NCI-H226 (cell line): ENCODE results near the gene SND1.

Experiments used
- DNase-seq: peaks from one replicate; pipeline ENCODE4 v3.0.0-alpha.2; 2015

SND1 gene

DNA sequence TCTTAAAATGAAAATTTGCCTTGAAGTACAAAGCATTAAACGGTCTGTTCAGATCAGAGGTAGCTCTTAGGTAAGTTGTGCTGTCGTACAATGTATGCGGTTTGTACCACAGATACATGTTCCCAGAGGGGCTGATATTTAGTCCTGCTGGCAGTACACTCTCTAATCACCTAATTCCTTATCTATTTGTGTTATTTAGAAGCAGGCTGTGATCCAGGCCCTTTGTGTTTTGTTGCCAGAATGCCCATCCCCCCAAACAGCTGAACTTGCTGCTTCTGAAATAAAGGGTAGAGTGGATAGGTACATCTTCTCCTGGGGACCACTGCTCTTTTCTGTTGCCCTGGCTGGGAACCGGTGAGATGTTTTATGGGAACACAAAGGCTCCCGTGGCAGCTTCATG lies 84.5 kb downstream of the SND1 start:
- no peak for DNase-seq

DNA sequence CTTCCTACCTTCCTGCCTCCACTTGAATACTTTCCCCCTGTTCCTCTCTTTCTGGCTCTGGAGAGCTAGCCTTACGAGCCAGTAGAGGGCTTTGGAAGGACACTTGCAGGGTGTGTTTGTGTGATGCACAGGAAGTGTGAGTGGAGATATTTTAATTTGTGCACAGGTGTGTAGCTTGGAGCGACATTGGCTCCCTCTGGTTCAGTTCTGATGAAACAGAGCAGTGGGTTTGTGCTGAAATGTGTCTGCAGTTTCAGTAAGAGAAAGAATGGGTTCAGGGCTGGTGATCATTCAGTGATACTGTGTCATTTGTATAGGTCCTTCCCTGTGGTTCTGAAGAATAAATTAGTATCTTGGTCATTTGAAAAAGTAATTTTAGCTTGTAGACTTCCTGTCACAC lies 86.9 kb downstream of the SND1 start:
- DNase-seq: no peak

DNA sequence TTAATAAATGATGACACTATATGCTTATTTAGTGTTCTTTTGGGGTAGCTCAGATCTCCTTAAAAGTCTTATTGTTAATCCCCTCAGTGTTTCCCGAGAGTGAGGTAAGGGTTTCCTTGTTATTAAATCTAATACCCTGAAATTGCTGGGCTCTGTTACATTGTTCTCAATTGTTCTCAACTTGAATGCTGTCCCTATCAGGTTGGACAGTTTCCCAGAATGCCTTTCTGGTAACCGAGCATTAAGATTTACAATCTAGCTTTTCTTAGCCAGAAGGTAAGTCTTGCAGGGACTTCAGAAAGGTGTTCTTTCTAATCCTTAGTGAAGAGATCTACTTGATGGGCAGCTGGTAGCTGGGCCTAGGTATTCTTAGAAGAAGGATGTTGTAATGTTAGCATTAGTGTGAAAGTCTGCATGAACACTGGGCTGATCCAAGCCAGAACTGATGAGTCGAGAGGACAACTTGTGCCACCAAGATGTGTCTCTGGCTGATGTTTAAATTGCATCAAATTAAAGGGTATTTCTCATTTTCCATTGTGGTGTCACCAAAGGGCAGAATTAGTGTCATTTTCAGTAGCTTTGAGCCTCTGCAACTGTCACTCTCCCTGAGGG lies 89.9 kb downstream of the SND1 start:
- no peak for DNase-seq

DNA sequence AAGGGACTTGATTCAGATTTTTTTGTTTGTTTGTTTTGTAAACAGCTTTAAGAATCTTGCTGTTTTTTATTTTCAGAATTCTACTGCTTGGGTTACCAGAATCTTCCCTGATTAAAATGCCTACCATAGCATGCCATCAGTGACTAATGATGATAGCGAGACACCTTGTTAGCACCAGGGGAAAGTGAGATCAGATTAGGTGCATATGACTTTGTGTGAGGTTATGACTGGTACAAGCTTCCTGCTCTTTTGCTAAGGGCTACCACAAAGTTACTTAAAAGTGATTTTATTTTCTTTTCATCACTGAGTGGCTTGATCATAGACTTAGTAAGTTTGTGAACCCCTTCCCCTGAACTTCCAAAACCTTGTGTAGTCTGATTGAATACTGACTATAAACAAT lies 93.5 kb downstream of the SND1 start:
- DNase-seq: no peak

DNA sequence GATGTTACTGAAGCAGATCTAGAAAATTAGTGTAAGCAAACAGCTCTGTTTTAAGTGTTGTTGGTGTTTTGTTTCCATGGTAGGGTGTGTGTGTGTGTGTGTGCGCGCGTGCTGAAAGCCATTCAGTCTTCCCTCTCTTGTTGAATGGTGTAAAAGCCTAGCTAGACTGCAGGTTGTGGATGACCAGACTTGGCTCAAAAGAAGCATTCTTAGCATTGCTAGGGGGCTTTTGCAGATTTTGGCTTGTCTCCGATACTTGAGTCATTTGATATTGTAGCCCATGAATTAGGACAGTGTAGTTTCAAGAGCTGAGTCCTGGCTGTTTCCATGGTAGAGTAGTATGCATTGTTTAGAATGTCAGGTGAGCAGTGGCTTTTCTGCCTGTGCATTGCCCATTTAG lies 99.1 kb downstream of the SND1 start:
- peak; percentile 43 for DNase-seq

DNA sequence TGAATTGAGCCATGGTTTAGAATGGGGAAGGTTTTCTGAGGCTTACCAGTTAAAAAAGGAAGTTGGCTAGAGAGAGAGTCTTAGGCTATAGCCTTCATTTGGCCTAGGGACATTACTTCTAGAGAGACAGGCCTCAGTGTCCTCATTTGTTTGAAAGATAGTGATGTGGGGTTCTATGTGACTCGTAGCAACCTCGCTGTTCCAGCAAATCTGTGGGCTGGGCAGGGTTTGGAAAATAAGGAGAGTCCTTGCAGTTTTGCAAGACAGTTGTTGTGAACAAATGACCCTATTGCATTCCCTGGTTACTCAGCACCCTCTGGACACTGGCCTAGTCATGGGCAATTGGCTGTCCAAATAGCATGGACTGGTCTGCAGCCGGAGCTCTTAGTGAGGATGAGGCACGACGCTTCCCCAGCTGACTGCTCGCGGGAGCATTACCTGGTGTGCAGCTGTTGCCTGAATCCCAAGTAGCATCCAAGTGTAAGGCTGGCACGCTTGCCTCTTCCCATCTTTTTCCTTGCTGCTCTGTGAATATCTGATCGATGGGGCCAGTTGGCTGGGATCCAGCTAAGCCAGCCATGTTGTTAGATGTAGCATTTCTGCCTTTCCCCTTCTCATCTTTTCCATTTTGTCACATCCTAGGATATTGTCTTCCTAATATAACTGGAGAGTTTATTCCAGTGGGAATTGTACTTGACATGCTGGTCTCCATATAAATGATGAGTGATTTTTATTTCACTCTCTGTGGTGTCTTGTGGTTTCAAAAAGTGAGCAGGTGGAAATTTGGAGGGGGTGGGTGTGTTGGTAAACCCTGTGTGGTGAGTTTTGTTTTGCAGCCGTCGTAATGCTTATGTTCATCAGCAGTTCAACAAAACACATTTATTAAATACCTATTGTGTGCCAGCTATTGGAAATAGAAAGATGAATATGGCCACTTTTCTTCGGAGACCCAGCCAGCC lies 99.8 kb downstream of the SND1 start:
- peak; percentile 13 for DNase-seq

DNA sequence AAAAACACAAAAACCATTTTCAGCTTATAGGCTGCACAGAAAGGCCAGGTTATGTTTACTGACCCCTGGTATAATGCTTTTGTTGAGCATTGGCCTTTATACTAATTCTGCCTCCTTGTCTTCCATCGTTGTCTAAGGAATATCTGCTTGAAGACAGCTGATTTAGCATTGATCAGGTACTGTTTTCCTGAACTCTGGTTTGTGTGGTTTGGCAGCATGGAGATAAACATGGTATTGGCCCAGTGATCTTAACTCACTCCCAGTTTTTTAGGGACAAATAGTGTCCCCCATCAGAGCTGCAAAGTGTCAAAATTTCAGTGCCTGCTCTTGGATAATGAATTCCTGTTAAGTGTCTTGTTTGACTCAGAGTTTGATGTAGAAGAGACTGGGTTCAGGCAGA lies 100.8 kb downstream of the SND1 start:
- no peak for DNase-seq

DNA sequence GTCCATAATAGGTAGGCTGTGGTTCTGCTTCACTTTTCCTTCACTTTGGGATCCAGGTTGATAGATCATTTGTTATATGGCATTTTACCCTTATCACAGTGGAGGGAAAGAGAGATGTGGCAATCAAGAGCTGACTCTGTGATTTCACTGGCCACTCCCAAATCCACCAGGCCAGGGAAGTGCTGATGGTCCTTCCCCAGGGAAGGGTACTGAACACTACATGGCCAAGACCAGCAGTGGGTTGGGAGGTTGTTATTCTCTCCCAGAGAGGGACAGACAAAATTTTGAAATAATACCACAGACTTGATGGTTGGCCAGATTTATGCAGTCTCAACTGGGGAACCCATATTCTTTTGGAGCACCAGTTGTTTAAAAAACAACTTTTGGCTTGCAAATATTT lies 102.5 kb downstream of the SND1 start:
- DNase-seq: no peak

DNA sequence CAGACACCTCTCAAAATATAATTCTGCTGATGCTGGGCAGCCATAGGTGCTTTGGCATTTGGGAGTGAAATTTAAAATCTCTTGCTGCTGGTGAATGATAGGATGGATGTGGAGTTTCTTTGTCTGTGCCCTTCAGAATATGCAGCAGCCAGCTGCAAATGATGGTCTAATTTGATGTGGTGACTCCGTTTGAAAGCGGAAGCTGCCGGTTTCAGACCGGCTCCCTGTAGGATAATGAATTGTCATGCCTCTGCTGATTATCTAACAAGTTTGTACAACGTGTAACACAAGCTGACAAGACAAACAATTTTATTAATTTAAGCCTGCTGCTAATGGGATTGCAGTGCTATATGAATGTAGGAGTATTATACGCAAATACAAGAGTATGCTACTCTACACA lies 103.5 kb downstream of the SND1 start:
- no peak for DNase-seq

DNA sequence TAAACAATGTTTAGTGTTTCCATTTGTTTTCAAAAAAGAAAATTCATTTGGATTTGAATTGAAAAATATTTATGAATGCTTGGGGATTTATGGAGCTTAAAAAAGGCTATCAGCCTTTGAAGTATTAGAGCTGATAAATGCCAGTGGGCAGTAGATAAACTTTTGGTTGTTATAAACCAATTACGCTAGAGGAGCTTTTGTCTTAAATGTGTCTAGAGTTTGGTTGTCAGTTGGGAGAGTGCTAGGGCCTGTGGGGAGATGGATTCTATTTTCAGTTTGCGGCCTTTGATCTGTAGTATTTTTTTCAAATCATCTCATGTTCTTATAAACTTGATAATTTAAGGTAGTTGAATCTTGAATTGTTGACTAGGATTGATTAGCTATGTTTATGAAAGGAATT lies 104.0 kb downstream of the SND1 start:
- DNase-seq: no peak

DNA sequence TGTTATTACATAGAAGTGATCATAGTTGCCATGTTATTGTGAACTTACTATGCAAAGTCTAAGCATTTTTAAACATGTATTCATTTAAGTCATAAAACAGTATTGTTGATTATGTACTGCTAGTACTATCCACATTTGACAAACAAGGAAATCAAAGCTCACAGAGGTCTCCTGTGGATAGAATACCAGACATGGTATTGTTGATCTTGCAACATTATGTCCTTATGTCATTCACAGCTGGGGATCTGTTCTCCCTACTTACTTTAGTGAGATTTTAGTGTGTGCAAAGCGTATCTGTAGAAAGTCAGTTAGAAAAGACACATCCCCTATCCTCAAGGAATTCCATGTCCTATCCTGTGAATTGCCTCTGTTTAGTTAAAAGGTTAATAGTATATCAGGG lies 106.1 kb downstream of the SND1 start:
- no peak for DNase-seq

DNA sequence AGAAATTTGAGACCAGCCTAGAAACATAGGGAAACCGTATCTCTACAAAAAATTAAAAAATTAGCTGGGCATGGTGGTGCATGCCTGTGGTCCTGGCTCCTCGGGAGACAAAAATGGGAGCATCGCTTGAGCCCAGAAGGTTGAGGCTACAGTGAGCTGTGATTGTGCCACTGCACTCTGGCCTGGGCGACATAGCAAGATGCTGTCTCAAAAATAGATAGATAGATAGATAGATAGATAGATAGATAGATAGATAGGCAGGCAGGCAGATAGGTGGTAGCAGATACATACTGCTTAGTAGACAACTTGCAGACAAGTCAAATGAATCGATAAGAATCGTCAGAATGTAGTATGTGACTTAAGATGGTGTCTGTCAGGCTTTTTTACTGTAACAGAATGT lies 106.9 kb downstream of the SND1 start:
- DNase-seq: no peak

DNA sequence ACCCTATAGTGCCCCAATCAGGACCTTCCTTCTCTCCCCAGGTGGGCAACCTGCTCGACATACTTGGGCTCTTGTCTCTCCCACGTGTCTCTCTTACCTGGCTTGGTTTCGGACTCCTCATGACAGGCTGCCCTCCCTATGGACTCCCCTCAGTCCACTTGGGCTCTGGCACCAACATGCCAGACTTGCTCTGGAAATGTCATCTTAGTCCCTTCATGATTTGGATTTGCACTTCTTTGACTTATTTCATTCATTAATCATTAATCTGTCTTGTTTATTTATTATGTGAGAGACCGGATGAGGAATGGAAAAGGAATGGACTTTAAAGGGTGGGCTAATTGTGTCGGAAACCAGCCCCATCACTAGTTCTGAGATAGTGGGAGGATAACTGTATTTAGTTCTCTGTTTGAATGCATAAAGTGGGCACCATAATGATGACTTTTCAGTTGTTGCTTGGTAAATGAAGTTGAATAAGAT lies 108.0 kb downstream of the SND1 start:
- DNase-seq: no peak

DNA sequence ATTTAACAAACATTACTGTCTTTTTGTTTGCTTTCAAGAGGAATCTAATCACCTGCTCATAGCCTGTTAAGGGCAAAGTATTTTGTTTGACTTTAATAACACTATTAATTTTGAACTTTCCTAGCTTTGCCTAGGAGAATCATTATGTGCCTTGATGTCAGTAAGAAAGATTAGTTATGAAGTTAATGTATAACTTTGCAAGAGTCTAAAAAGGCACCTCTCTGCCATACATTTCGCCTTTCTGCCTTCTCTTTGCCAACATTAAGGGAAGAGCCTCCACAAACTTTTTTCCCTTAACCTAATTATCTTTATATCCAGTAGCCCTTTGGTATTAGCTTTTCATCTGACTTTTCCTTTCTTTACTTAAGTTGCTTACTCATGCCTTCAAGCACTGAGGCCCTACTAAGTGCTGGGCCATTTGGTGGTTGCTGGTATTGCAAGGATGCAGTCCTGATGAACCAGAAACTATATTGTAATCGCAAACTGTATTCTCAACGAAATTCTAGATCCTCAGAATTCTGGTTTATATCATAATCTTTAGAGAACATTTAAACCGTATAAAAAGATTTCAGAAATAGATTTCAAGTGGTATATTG lies 108.5 kb downstream of the SND1 start:
- DNase-seq: no peak

DNA sequence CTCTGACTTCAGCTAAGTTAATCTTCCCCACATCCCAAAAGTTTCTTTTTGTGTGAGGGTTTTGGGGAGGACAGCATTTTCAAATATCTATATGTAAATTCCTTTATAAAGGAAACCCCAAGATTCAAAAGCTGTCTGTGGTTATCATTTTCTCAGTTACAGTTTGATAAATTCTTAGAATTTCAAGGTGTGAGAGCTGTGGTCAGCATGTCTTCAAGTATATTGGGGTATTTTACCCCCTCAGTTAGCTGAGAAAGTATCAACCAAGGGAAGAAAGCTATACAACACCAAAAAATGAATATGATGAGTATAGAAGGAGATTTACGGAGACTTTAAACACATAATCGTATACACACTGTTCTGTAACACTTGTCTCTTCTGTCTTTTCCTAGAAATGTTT lies 109.2 kb downstream of the SND1 start:
- no peak for DNase-seq

DNA sequence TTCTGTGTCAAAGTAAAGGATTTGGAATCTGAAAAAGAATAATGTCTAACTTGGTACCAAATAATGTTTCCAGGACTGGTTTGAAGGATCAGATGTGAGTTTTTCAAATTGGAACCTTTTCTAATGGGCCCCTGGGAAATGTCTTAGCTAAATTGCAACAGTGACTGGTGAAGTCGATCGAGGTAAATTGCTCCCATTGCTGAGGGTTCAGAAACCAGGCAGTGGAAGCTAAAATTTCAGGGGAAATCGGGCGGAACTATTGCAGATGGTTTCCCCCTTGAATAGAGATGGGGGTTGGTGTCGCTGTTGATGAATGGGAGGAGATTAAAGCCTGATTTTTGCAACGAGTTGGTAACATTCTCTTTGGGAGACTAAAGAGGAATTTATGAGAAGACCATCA lies 112.7 kb downstream of the SND1 start:
- DNase-seq: no peak

DNA sequence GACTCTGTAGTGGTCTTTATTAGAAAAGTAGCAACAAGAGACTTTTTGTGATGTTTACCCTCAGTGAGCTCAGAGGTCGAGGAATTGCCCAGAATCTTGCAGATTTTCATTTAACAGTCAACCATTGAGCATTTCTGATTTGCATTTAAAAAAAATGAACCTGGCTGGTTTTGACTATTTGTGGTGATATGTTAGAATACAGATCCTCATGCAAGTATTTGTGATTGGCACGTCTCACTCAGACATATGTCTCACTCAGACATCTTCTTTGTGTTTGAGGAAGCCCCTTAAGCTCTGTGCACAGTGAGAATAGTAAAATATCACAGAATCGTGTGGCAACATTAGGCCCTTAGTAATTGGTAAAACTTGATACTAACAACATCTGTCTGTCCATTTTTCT lies 113.2 kb downstream of the SND1 start:
- DNase-seq: no peak

DNA sequence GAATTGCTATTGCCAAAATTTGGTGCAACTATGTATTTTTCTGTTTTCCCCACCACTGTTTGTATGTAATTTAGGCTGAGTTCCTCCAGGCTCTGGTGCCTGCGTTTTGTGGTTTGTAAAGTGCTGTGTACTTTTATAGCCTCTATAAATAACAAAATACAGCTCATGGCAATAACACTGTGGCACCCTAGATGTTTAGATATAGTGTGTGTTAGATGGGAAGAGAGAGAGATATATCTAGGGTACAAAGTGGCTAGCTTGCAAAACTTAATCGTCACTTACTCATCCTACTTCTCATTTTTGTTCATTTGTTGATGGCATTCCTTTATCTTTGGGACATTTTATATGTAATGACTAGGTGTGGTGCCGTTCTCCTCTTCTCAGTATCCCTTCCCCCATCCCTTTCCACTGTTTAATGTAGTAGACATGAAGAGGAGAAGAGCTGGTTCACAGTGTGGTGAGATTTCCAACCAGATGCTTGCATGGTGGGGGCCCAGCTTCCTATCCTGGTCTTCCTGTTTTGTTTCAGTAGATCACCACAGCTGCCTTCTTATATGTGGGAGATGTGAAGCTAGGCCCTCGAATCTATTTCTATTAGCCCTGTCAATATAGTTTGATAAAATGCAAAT lies 115.0 kb downstream of the SND1 start:
- no peak for DNase-seq

DNA sequence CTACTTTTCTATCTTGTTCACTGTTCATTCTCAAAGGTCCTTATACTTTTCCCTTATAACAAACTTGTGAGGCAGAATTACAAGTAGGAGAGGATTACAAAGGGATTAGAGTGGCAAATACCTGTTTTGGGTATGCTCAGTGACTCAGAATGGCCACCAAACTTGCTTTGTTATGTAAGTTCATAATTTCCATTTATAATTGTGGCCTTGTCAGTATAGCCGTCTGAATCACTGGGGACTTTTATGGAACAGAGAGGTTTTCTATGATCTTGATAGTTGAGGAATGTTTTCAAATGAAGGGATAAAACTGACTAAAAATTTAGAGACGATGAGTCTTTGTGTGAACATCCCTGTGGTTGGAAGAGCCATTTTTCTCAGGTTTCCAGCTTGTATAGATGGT lies 116.2 kb downstream of the SND1 start:
- DNase-seq: no peak

DNA sequence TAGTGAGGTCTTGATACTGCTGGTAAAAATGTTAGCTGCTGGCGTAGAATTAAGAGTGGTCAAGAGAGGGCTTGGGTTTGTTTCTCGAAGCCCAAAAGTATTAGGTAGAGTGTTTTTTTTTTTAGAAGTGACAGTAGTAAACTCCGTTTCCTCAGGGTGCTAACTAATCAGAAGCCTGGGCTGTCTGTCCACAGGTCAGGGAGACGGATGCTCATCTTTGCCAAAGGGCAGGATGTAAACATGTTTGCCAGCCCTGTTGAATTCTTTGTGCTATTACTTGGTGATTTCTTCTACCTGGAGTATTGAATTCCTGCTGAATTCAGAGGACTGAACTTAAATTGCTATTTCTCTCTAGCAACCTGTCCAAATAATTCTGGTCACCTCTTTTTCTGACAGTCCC lies 117.1 kb downstream of the SND1 start:
- no peak for DNase-seq

DNA sequence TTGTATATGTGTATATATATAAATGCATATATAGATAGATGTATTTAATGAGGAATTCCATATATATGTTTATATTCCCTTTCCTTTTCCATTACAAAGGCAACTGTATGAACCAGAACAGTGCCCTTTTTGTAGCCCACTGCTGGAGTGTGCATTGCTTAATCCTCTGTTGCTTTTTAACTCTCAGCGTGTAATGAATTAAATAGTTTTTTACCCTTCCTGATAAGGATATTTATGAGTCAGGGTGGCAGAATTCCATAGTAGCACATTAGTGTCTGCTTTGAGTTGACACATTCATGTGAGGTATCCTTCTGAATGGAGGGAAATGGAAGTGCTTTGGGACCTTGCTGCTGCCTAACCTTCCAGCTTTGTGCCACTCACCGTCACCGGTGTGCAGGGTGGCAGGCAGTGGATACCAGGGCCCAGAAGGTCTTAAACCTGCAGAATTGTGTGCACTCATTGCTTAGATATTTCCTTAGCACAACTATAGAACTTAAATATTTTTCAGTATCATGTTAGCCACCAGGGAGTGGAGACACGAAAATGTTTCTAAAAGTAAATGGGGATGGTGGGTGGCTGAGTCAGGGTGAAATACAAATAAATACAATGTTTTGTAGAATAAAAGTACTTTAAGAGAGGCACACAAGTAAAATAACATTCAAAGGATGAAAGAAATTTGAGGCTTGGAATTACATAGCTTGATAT lies 117.9 kb downstream of the SND1 start:
- peak; percentile 59 for DNase-seq

DNA sequence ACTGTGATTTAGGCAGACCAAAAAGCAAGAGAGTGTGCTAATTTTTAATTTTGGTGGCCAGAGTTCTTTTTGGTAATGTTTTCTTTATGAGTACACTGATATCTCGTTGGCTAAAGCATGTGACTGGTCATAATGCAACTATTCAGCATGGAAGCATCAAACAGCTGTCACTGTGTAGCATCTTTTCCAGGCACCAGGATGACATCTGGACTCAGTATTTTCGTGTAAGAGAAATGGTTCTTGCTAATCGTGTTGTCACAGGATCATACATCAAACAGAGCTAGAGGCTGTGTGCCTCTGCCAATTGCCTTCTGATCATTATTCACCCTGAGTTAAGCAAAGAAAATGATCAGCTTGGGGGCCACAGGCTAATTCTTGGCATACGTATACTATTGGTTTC lies 118.9 kb downstream of the SND1 start:
- no peak for DNase-seq

DNA sequence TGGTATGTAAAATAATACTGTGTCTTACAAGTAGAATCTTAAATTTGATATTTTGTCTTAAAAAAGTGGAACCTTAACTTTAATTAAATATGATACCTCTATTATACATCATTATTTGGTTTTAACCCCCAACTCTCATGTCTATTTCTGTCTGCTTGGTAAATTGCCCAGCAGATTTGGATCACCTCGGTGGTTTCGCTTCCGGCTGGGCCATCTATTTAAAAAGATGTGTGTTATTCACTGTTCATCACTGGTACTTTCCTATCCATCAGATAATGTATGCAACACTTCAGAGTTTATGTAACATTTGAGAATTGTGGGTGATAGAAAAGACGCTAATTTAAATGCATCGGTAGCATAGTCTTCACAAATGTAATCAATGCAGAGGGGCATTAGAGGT lies 119.7 kb downstream of the SND1 start:
- DNase-seq: no peak
